B cell (primary cell): ENCODE results near the gene STRN. TPM values are rescaled to one million over a fixed set of nuclear protein-coding genes. Genes with fewer than 3 reads are reported as not detected.

Experiments
- ATAC-seq: fragments of 200-7000 bp; cut with Tn5 transposase; one replicate; pipeline ENCODE4 v1.10.0; 2021; ENCODE audit warnings: low read depth, mild to moderate bottlenecking, moderate number of reproducible peaks, moderate library complexity
- CTCF ChIA-PET: fragments of 350-600 bp; sonication (Branson Sonifier 250); formaldehyde crosslinking; loops from one replicate; lab custom pipeline; 2021; ENCODE audit warnings: antibody characterized with exemption, inconsistent platforms; lab: Charles Lee
- POLR2A ChIA-PET: fragments of 350-600 bp; sonication (Branson Sonifier 250); formaldehyde crosslinking; loops from one replicate; lab custom pipeline; 2021; ENCODE audit warnings: antibody characterized with exemption; lab: Charles Lee
- DNase-seq: peaks from one replicate; pipeline ENCODE4 v3.0.0; 2013
- H2AFZ ChIP-seq: 2 replicates; pipeline ENCODE4 v1.6.1; 2012; ENCODE audit warnings: mild to moderate bottlenecking, low read depth, low read length; ENCODE audit not compliant: insufficient read depth, poor library complexity, severe bottlenecking
- H3K27ac ChIP-seq, 2 donors: 1 replicate in 1 of 2; 2 replicates in 1 of 2; pipeline ENCODE4 v1.5.1; 2012 to 2013; ENCODE audit warnings: low read length in 2 of 2, mild to moderate bottlenecking in 2 of 2, moderate library complexity in 1 of 2
- H3K27me3 ChIP-seq, 4 experiments: fragments of 200-600 bp in 1 of 4; sonication (generic) in 1 of 4; replicated peaks in 1 of 4; 1 replicate in 2 of 4; 2 replicates in 2 of 4; pipeline versions ENCODE4 v1.6.1 to v1.7.0; 2013 to 2016; ENCODE audit warnings: low read length in 3 of 4, mild to moderate bottlenecking in 2 of 4, mixed read lengths in 1 of 4, moderate library complexity in 1 of 4; ENCODE audit not compliant: insufficient read depth in 4 of 4, control insufficient read depth in 3 of 4; ENCODE audit errors: control extremely low read depth in 1 of 4
- H3K36me3 ChIP-seq, 2 experiments: replicated peaks in 1 of 2; 1 replicate in 1 of 2; 2 replicates in 1 of 2; pipeline versions ENCODE4 v1.6.1 to v1.7.1; 2013; ENCODE audit warnings: low read length in 1 of 2; ENCODE audit not compliant: insufficient read depth in 2 of 2, control insufficient read depth in 1 of 2; ENCODE audit errors: control extremely low read depth in 1 of 2, extremely low read depth in 1 of 2
- H3K4me1 ChIP-seq, 2 donors: fragments of 200-600 bp in 1 of 2; sonication (generic) in 1 of 2; 1 replicate in 1 of 2; 2 replicates in 1 of 2; pipeline versions ENCODE4 v1.5.1 to v1.6.1; 2013 to 2017; ENCODE audit warnings: low read length in 2 of 2; ENCODE audit not compliant: control insufficient read depth in 2 of 2, insufficient read depth in 2 of 2
- H3K4me2 ChIP-seq: replicated peaks from 2 replicates; pipeline ENCODE3; 2012; ENCODE audit warnings: mild to moderate bottlenecking, low read depth, low read length; ENCODE audit not compliant: poor library complexity, severe bottlenecking
- H3K4me3 ChIP-seq, 5 experiments: fragments of 200-600 bp in 1 of 5; sonication (generic) in 1 of 5; 1 replicate in 3 of 5; 2 replicates in 2 of 5; pipeline versions ENCODE4 v1.5.1 to v1.7.0; 2011 to 2016; ENCODE audit warnings: low read length in 4 of 5, mild to moderate bottlenecking in 4 of 5, low read depth in 2 of 5, control low read depth in 1 of 5, moderate library complexity in 1 of 5; ENCODE audit not compliant: insufficient read depth in 1 of 5; ENCODE audit errors: control extremely low read depth in 1 of 5, extremely low read depth in 1 of 5
- H3K79me2 ChIP-seq: fragments of 200-600 bp; sonication (generic); one replicate; pipeline ENCODE4 v1.6.0; 2016; ENCODE audit warnings: low read length; ENCODE audit not compliant: control insufficient read depth, insufficient read depth
- H3K9ac ChIP-seq: fragments of 200-600 bp; sonication (generic); 2 replicates; pipeline ENCODE4 v1.6.1; 2017; ENCODE audit warnings: mild to moderate bottlenecking, low read length, moderate library complexity
- H3K9me3 ChIP-seq, 3 donors: one replicate each; pipeline versions ENCODE4 v1.6.1 to v1.7.1; 2013; ENCODE audit warnings: low read length in 2 of 3; ENCODE audit not compliant: control insufficient read depth in 2 of 3, insufficient read depth in 1 of 3; ENCODE audit errors: control extremely low read depth in 1 of 3
- H4K20me1 ChIP-seq: 2 replicates; pipeline ENCODE4 v1.6.0; 2012; ENCODE audit warnings: mild to moderate bottlenecking, low read length; ENCODE audit not compliant: insufficient read depth, control insufficient read depth, poor library complexity, severe bottlenecking
- H3K27ac Mint-ChIP-seq: one replicate; pipeline ENCODE4 v1.8.0; 2021; ENCODE audit warnings: mixed read lengths
- H3K27me3 Mint-ChIP-seq: one replicate; pipeline ENCODE4 v1.8.0; 2021; ENCODE audit warnings: mixed read lengths
- H3K4me1 Mint-ChIP-seq: one replicate; pipeline ENCODE4 v1.8.0; 2021; ENCODE audit warnings: mixed read lengths
- H3K4me3 Mint-ChIP-seq: one replicate; pipeline ENCODE4 v1.8.0; 2021; ENCODE audit warnings: mixed read lengths
- H3K9me3 Mint-ChIP-seq: one replicate; pipeline ENCODE4 v1.8.0; 2022; ENCODE audit warnings: mixed read lengths; ENCODE audit not compliant: insufficient read depth
- EZH2 ChIP-seq: IDR thresholded peaks from 2 replicates; pipeline ENCODE4 v1.6.1; 2012; ENCODE audit warnings: borderline replicate concordance, low read depth, mild to moderate bottlenecking, moderate library complexity, low read length; ENCODE audit not compliant: insufficient read depth, poor library complexity, severe bottlenecking
- WGBS: methylation state at CpG from one replicate; pipeline ENCODE4 v1.1.5; 2013; ENCODE audit warnings: missing lambda C conversion rate; ENCODE audit not compliant: insufficient coverage; 5-methylcytosine and 5-hydroxymethylcytosine counted together
- intact Hi-C: fragments of 100-400 bp; cut with micrococcal nuclease; formaldehyde crosslinking; loops from one replicate; pipeline ENCODE4 v1.10.0; 2022
- polyA plus RNA-seq: library from polyadenylated mRNA; depleted of rRNA; stranded (reverse); fragments of >200 nt; gene quantifications from 2 replicates; pipeline ENCODE4 v1.2.3, GENCODE V29; 2012
- total RNA-seq, 2 donors: library from RNA; stranded (reverse); fragments of 120-200 nt in 1 of 2; gene quantifications; 1 replicate in 1 of 2; 2 replicates in 1 of 2; pipeline versions ENCODE4 v1.2.3 to v1.2.4, GENCODE V29; 2013 to 2022
- TF ChIP-seq, protein P1 (sequence below): fragments of 200-600 bp; IDR thresholded peaks from one replicate; pipeline ENCODE4 v1.8.0; 2022; ENCODE audit warnings: antibody characterized with exemption, mild to moderate bottlenecking

The STRN gene
- total and polyA plus RNA-seq, 2 donors (not counting 1 experiment from before 2014, with no cell fraction given): 5.8 to 38.6 TPM

- H4K20me1 ChIP-seq: no peaks in the 10 kb centered on the region
- Mint-ChIP-seq H3K27me3 (no peaks in the 10 kb centered on the region), H3K4me1 (no peaks in the 10 kb centered on the region), H3K9me3 (no peaks in the 10 kb centered on the region), H3K27ac (no peak overlapping the region), H3K4me3 (no peak overlapping the region)
- H3K4me3 ChIP-seq: no peak overlapping the region
- no peak for TF ChIP-seq EZH2
- TF ChIP-seq, protein P1, sequence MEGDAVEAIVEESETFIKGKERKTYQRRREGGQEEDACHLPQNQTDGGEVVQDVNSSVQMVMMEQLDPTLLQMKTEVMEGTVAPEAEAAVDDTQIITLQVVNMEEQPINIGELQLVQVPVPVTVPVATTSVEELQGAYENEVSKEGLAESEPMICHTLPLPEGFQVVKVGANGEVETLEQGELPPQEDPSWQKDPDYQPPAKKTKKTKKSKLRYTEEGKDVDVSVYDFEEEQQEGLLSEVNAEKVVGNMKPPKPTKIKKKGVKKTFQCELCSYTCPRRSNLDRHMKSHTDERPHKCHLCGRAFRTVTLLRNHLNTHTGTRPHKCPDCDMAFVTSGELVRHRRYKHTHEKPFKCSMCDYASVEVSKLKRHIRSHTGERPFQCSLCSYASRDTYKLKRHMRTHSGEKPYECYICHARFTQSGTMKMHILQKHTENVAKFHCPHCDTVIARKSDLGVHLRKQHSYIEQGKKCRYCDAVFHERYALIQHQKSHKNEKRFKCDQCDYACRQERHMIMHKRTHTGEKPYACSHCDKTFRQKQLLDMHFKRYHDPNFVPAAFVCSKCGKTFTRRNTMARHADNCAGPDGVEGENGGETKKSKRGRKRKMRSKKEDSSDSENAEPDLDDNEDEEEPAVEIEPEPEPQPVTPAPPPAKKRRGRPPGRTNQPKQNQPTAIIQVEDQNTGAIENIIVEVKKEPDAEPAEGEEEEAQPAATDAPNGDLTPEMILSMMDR: no peak
- no peak overlapping the region for H3K9ac ChIP-seq
- no peak overlapping the region for H3K27ac ChIP-seq
- ChIA-PET CTCF (no interaction called here), POLR2A (no interaction called here)
- no peaks in the 10 kb centered on the region for H3K9me3 ChIP-seq
- H2AFZ ChIP-seq: no peak overlapping the region
- intact Hi-C loops: no loop called here
- no peaks in the 10 kb centered on the region for H3K27me3 ChIP-seq
- no peak overlapping the region for H3K4me2 ChIP-seq
- no CpG with 5 or more reads among the region's 5 CpGs for WGBS
- H3K36me3 ChIP-seq: peaks cover 4 to 15% of the 10 kb centered on the region in 2 experiments
- DNase-seq: no peak
- no peaks in the 10 kb centered on the region for H3K79me2 ChIP-seq
- H3K4me1 ChIP-seq: no peaks in the 10 kb centered on the region
- ATAC-seq: no peak
Observed at GRCh38 chr2:36902385-36903120, 63.8 kb downstream of the STRN start.

DNA sequence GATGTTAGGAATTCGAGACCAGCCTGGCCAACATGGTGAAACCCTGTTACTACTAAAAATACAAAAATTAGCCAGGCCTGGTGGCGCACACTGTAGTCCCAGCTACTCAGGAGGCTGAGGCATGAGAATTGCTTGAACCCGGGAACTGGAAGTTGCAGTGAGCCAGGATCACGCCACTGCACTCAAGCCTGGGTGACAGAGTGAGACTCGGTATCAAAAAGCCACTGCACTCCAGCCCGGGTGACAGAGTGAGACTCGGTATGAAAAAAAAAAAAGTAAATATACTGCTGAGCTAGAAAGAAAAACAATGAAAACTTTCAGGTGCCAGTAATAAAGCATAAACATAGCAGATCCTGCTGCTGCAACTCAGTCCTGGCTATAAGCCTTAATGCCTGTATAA, 73.5 kb downstream of the STRN start:
- H3K4me3 ChIP-seq: no peak overlapping the region
- no peak for TF ChIP-seq EZH2
- TF ChIP-seq, protein P1: no peak
- H2AFZ ChIP-seq: no peak overlapping the region
- DNase-seq (no peak), ATAC-seq (no peak)
- H3K4me1 Mint-ChIP-seq: no peaks in the 10 kb centered on the region
- H3K36me3 ChIP-seq: peaks cover 15 to 19% of the 10 kb centered on the region in 2 experiments
- no peaks in the 10 kb centered on the region for H3K9me3 ChIP-seq
- no peak overlapping the region for H3K27ac Mint-ChIP-seq
- no peak overlapping the region for H3K27ac ChIP-seq
- no peaks in the 10 kb centered on the region for H3K27me3 Mint-ChIP-seq
- no peak overlapping the region for H3K4me3 Mint-ChIP-seq
- no peaks in the 10 kb centered on the region for H3K79me2 ChIP-seq
- H3K9me3 Mint-ChIP-seq: no peaks in the 10 kb centered on the region
- no peaks in the 10 kb centered on the region for H3K4me1 ChIP-seq
- no peaks in the 10 kb centered on the region for H4K20me1 ChIP-seq
- 98% methylated on average over 5 of the region's 7 CpGs for WGBS
- H3K9ac ChIP-seq: no peak overlapping the region
- intact Hi-C loops: no loop called here
- H3K4me2 ChIP-seq: no peak overlapping the region
- POLR2A ChIA-PET: no interaction called here
- H3K27me3 ChIP-seq: no peaks in the 10 kb centered on the region
- CTCF ChIA-PET: interaction anchor here (0.7 kb wide), 1 partner anchor 80 kb away, joined by 3 read pairs; no protein-coding TSS in a partner anchor
